Amniotic stem cell (primary cell): ENCODE measurements around the gene GPR31.

Experiments
- DNase-seq: peaks from one replicate; lab custom pipeline; 2025; lab: John Stamatoyannopoulos, UW

Gene GPR31

DNA sequence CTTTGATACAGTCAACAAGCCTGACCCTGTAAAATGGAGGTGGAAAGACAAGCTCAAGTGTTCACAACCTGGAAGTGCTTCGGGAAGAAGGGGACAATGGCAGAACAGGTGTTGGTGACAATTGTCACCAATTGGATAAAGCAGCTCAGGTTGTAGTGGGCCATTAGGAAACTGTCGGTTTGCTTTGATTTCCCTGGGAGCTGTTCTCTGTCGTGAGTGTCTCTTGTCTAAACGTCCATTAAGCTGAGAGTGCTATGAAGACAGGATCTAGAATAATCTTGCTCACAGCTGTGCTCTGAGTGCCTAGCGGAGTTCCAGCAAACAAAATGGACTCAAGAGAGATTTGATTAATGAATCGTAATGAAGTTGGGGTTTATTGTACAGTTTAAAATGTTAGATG, 19.9 kb downstream of the GPR31 start:
- DNase-seq = no peak

DNA sequence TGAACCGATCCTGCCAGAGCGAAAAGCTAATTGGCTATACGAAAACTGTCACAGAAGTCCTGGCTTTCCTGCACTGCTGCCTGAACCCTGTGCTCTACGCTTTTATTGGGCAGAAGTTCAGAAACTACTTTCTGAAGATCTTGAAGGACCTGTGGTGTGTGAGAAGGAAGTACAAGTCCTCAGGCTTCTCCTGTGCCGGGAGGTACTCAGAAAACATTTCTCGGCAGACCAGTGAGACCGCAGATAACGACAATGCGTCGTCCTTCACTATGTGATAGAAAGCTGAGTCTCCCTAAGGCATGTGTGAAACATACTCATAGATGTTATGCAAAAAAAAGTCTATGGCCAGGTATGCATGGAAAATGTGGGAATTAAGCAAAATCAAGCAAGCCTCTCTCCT, 20.7 kb downstream of the GPR31 start:
- no peak for DNase-seq

DNA sequence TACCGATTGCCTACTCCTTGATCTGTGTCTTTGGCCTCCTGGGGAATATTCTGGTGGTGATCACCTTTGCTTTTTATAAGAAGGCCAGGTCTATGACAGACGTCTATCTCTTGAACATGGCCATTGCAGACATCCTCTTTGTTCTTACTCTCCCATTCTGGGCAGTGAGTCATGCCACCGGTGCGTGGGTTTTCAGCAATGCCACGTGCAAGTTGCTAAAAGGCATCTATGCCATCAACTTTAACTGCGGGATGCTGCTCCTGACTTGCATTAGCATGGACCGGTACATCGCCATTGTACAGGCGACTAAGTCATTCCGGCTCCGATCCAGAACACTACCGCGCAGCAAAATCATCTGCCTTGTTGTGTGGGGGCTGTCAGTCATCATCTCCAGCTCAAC, 21.4 kb downstream of the GPR31 start:
- DNase-seq = no peak

DNA sequence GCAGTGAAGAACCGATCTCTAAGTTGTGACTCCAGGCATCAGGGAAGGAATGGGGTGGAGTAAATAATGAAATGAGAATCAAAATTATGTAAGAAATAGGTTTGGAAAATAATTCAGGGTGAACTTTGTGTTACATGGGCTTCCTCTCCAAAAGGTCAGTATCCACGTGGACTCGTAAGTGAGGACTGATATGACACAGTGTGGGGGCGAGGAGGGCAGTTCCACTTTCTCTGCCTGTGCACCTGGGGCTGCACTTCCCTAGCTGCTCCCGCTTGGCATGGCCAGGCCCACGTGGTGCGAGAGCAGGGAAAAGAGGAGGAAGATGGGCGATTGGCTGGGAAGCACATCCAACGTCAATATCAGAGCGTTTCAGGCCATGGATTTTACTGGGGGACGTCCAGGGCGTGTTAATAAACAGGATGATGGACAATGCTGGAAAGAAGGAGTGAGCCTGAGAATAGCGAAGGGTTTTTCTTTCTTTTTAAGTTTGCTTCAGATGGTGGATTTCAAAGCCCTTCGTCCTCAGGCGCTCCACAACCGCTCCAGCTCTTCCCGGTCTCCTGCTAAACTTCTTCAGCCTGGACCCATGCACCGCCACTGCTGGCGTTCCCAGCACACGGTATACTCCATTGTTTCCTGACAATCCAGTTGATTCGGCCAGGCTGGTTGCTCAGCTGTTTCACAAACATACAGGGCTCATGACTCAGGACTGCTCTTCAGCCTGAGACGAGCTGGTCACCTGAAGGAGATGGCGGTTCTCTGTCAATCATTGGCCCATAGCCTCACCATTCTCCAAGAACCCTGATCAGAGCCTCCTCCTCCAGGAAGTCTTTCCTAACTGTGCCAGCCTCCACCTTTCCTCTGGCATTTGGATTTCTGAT, 23.1 kb downstream of the GPR31 start:
- no peak for DNase-seq

DNA sequence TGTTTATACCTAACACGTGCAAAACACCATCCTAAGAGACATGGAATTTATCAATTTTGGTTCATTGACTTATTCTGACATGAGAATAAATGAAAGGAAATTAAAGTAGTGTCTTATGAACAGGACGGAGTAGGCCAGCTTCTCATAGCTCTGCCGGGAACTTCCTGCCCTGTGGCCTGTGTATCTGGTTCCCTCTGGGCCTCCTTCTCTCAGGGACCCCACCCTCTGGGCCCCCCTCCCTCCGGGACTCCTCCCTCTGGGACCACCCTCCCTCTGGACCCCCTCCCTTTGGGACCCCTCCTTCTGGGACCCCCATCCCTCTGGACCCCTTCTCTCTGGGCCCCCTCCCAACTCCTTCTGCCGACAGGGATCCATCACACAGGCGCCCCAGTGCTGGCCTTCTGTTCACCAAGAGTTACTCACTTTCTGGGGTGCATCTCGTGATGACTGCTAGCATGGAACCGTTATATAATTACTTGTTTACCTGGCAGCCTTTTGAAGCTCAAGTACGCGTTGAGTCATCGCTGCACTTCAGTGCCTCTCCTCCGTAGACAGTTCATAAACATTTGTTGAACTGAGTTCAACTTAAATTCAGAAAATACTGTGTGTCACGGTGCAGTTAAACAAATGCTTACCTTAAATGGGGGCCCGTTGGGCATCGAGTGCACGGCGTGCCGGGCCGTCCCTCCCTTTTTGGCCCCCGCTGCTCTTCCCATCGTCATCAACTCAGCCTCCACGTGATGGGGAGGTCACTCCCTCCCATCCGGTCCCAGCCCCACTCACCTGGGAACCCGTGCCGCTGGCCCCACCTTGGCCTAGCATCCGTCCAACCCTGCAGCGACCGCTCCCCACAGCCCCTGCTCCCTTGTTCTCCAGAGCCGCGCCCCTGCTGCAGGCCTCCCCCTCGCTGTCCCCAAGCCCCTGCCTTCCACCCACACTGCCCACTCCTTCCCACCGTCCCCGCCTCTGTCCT, 26.8 kb downstream of the GPR31 start:
- DNase-seq = no peak

DNA sequence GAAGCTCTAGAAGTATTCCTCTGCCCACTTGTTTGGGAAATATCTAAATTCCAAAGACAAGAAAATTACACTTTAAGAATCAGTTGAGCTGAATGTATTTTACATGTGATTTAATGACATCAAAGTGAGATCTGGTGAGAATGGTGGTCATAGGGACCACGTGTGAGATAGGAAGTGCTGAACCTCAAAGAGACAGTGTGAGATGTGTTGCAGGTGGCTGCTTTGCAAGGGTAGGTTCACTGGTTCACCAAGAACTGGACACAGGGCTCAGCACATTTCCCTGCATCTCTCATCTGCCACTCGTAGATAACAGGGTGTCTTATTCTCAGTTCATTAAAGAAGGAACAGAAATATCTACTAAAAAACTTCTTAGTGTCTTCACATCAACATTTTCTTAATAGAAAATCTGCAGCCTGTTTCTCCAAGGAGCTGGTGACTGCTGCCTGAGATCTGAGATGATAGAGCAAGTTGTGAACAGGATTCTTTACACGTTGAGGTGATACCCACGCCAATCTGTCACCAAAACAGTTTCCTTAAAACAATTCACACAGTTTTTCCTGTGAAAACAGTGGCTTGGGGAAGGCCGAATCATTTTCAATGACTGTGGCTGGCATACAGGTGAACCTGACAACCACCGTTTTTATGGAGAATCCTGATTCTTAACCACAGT, 27.6 kb downstream of the GPR31 start:
- DNase-seq = no peak

DNA sequence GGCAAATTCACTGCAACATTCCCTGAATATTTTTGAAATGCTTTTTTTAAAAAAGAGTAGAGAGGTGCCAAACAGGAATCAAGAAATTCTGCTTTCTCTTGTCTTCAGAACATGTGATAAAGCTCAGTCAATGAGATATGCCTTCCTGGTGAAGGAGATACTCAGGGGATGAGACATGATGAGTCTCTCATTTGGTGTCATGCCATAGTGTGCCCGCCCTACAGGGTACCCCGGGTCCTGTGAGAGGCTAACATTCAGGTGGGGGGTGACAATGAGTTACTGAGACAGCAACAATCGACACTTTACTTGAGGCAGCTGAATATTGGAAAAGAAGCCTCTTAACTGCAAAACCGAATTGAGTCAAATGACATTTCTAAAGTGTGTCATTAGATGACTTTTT, 28.2 kb downstream of the GPR31 start:
- DNase-seq = no peak

DNA sequence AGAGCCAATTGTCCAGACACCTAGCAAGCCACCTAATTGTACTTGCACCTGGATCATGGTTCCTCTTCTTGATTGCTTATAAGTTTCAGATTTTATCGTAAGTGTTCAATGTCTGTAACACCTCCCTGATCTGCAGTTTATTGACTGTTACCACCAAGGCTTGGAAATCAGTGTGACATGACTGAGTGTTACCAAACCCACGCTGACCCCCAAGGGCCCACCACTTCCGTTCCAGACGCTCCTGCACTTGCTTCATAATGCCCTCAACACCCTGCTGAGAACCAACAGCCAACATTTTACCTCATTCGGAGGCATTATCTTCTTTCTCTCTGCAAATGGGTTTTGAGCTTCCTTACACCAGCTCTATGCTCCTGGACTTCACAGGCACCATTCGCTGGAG, 28.6 kb downstream of the GPR31 start:
- DNase-seq = no peak

DNA sequence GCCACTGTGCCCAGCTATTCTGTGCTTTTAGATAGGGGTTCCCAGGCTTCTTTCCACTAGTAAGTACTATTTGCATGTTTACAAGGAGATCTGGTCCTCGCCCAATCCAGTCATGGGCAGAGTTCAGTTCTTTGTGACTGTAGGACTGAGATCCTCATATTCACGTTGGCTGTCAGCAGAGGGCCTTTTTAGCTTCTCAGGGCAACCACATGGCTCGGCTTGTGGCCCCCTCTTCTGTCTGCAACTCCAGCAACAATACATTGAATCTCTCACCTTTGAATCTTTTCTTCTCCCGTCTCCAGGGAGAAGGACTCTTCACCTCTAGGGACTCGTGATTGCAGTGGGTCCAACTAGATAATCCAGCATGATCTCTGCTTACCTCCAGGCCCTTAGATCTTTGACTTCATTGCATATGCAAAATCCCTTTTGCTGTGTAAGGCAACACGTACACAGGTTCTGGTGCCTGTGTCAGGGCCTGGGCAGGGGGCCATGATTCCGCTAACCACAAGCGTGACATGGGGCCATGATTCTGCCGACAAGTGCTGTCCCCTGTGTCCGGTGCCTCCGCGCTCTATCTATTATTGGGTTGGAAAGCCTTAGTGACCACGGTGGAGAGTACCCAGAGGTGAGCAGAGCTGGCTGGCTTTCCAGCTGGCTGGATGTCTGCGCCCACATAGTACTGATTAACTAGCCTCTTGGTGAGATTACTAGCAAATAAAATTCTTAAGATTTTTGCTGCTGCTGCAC, 29.8 kb downstream of the GPR31 start:
- DNase-seq = no peak

DNA sequence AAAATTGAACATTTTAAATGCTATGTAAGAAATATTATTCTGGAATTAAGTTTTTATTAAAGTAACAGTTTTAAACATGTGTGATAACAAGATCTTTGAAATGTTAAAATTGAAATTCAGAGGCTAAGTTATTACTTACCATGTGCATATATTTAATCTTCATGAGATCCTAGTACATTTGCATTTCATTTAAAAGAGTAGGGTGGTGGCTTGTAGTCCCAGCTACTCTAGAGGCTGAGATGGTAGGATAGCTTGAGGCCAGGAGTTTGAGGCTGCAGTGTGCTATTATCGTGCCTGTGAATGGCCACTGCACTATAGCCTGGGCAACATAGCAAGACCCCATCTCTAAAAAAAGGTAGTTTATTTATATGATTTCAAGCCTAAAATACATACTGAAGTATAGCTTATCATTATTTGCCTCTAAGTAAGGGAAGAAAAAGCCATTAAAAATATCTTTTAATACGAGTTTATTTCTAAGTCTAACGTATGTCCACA, 31.9 kb downstream of the GPR31 start:
- DNase-seq = no peak

DNA sequence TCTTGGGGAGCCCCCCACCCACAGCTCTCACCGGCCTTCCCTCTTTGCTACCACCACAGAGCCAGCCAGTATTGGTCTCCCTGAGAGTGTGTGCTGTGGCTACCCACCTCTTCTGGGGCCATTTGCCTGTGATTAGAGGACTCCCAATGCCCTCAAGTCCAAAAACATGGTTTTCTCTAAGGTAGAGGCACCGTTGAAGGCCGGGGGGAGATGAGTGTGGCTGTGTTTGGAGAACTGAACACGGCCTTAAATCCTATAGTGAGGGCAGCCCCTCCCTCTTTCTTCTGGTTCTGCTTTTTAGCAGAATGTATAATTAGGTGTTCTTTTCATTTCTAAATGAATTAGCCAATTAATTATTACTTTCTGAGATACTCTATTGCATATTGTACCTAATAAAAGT, 32.4 kb downstream of the GPR31 start:
- no peak for DNase-seq

DNA sequence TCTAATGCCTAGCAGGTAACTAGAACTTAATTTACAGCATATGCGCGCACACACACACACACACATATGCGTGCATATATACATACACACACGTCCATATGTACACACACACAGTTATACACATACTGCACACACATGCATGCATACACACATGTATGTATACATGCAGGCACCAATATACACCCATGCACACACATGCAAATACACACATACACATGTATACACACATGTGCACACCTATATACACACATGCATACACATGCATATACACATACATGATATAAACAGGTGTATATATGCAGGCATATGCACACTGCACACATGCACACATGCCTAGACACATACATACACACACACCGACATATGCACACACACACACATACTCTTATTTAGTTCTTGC, 33.0 kb downstream of the GPR31 start:
- DNase-seq = no peak

DNA sequence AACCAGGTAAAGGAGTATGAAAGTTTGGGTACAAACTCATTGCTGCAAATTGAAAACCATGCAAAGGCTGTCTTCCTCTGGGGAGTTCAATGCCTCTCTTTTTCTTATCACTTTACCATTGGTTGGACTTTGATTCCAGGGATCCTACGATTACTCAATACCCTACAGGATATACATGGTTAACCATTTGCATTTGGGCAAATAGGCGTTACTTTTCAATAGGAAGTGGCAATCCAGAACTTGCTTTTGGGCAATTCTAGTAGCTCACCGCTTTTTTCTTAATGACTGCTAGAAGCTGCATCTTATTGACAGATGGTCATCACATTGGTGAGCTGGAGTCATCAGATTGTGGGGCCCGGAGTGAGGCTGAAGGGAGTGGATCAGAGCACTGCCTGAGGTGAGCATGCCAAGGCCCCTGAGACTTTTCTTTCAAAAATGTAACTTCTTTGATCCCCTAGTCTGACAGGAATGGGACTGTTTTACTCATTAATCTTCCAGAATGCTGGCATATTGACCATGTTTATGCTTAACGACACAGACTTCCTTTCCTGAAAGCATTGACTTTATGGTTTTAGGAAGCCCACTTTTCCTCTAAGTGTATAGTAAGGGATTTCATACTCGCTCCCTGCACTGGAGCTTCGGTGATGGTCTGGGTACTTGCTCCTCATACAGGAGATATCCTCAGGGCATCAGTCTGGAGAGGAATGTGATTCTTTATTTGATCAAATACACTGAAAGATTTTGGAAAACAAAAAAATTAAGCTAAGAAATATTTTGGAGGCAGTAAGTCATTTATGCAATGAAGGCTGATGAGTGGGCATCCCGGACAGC, 34.7 kb downstream of the GPR31 start, which contains the start of gene CCR6:
Gene CCR6, plus strand, starts transcription at position 270 of the 831 bp plus-strand sequence. CDS start 13,039 bp downstream, outside the sequence.
- no peak for DNase-seq

DNA sequence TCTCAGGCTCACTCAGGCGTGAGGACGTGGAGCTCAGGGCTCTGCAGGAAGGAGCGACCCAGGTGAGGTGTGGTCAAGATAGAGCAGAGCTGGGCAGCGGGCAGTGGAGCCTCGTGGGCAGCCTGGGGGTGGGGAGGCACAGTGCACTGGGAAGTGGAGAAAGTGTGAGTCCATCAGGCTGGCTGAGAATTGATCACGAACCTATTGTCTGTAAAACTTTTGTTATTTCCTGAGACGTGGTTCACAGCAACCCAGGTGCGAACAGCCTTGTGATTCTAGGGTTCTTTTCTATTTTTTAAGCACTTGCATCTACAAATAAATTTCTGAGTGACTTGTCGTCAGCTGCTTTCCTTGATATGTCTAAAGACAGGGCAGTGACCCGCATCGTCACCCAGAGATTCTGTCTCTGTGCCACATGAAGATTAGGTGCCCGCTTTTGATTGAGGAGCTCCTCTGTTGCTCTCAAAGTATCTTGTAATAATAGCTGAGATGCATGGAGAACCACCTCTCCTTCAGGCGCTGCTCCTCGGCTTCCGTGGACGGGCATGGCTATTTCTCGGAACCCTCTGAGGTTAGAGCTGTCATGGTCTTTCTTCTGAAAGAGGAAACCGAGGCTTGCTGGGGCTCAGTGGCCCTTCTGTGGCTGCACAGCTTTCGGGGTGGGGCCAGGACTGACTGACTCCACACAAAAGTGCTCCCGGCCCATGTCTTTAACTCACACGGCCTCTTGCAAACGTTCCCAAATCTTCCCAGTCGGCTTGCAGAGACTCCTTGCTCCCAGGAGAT, 35.5 kb downstream of the GPR31 start:
- no peak for DNase-seq

DNA sequence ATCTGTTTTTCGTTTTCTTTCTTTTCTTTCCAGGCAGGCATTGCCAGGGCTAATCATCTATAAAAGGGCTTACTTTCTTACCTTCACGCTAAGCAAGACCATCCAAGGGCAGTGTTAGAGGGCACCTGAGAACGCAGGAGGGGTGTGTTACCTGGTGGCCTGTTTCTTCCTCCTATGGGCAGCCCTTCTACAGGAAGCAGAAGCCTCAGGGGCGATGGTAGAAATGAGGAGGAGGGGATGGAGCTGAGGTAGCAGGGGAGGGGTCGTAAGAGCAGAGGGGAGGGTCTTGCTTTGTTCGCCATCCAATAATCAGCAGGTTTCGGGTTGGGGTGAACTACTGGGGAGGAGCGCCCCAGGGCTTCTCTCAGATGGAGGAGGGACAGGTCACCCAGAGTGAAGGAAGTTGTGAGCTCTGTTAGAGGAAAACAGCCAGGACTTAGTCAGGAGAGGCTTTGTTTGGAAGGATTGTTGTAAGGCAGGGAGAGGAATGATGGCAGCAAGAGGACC, 36.4 kb downstream of the GPR31 start:
- DNase-seq = no peak

DNA sequence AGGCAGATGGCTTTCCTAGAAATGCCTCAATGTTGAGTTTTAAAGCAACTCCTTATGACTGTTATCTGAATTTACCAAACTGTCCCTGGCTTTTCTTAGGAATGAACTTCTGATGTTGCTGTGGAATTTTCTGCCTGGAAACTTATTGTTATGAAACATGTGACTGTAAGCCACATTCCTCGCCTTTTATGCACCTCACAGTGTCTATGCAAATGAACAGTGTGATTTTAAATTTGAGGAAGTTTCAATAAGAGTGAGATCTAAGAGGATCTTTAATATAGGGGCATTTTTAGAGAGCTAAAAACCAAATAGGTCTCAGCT, 37.2 kb downstream of the GPR31 start:
- DNase-seq = no peak

DNA sequence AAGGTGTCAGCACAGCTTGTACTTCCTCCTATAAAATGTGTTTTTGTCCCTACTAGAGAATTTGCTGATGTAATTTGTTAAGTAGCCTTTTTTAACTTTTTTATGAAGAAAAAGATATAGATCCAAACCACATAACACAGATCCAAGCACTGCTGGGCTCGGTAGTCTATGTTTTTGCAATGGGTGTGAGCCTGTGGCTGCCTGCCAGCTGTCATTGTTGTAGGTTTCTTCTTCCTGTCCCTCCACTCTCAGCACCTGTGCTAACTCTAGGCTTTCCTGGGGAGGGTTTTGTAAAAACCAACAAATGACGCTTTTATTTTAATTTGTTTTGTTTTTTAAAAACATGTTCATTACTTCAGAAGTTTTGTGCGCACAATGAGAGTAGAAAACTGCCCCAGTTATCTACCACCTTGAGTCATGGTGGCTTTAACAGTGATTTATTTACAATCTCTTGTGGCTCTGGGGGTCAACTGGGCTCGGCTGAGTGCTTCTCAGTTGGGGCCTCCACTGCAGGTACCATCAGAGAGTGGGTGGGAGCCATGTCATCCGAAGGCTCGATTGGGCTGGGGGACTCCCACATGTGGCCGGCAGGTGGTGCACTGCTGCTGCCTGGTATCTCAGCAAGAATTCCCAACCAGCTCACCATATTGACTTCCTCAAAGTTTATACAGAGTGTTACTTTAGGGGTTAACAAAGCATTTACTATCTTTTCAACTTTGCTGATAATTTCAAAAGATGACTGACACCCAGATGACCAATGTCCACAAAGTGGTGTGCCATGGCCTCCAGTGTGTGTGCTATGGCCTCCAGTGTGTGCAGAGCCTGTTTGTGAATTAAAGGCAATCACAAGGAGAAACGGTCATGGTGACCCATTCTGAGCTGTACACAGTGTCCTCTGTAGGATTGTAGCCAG, 37.9 kb downstream of the GPR31 start:
- DNase-seq = no peak

DNA sequence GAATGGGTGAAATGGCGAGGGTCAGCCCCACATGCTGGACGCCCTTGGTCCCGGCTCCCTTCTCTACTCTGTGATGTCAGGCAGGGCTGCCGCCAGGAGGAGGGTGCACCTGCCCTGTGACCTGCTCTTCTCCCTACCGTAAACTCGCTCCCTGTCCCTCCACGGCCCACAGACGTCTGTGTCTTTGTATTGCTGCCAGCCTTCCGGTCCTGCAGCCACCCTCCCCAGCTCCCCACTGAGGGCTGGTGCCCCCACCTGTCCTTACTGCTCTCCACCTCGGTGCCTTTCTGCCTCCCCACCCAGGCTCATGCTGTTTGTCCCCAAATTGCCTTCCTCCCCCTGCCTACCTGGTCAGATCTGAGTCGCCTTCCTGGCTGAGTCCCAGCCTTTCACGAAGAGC, 38.9 kb downstream of the GPR31 start:
- DNase-seq = no peak

DNA sequence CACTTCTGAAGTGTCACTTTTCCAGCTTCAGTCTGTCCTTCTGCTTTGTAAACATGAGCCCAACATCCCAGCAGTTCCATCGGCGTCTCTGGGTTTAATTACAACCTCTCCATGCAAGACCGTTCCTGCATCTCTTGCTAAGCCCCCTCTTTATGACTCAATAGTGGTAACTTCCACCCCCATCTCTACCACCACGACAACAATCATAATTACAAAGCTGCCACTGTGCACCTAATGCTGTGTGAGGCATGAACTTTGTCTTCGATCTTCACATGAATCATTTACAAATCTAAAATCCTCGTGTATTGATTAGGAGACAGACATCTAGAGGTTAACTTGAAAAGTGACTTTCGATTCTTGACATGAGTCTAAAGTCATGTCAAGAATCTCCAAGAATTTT, 39.8 kb downstream of the GPR31 start:
- DNase-seq = no peak
